ENCODE results near the gene ID4. TPM values are rescaled to one million over a fixed set of nuclear protein-coding genes. Genes with fewer than 3 reads are reported as not detected.

Gene ID4
- total and polyA plus RNA-seq, 2 of the 8 experiments (the other 6 are each of a cell fraction or from before 2014, with no cell fraction given) = 2.0 to 8.3 TPM

DNA sequence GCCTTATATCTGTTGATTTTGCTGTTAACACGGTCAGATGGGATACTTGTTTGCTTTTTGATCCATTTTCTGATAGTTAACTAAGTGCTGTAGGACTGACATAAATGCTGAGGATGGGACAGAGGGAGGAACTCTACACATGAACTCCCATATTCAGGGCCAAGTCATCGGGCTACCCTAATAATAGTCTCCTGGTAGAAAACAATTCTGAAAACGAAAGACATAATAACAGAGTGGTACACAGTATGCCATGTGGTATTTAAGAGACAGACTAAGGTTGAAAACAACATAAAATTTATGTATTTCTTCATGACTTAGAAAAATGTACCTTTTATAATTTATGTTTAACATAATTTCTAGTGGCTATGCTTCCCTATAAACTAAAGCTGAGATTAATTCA lies 12.0 kb downstream of the ID4 start:
- Histone ChIP-seq H3K79me1 (ENCODE audit: low read depth, low read length) (no peaks in the 10 kb centered on the region), H3K14ac (ENCODE audit: insufficient read length) (no peak overlapping the region), H2BK20ac (ENCODE audit: low read length) (no peak overlapping the region), H3K9me3 (ENCODE audit: insufficient read depth in 2 of 2, low read depth in 1 of 2, low read length in 1 of 2) (no peaks in the 10 kb centered on the region), H3K23me2 (ENCODE audit: low read depth, low read length) (no peaks in the 10 kb centered on the region), H4K5ac (ENCODE audit: insufficient read length, low read depth, low read length) (no peak overlapping the region), H3K56ac (replicated peaks; ENCODE audit: insufficient read length, low read depth, low read length) (no peak overlapping the region), H2BK12ac (ENCODE audit: low read depth, low read length) (no peak overlapping the region), H3K79me2 (ENCODE audit: control insufficient read depth in 1 of 2, insufficient read depth in 2 of 2, low read length in 2 of 2) (no peaks in the 10 kb centered on the region), H3K4ac (replicated peaks; ENCODE audit: insufficient read length, low read depth, low read length) (no peak overlapping the region), H3K4me3 (ENCODE audit: extremely low read depth in 1 of 4, insufficient read depth in 2 of 4, low read depth in 3 of 4, low read length in 4 of 4) (no peak overlapping the region), H2AFZ (ENCODE audit: low read length) (no peak overlapping the region), H3K4me1 (replicated peaks in 1 of 4; ENCODE audit: control insufficient read depth in 3 of 4, insufficient read depth in 4 of 4, low read length in 3 of 4) (peaks cover 4 to 8% (median 5%) of the 10 kb centered on the region in 4 experiments; a peak in 6 of 7 replicates), H2AK5ac (ENCODE audit: low read depth, low read length) (no peak overlapping the region), H4K8ac (ENCODE audit: extremely low read depth, insufficient read depth, low read length) (no peak overlapping the region), H3K18ac (ENCODE audit: extremely low read depth, low read length) (no peak overlapping the region), H4K91ac (replicated peaks; ENCODE audit: insufficient read length, low read length) (no peak overlapping the region), H3K27ac (ENCODE audit: low read depth, low read length) (no peak overlapping the region), H3K9ac (replicated peaks in 1 of 4; ENCODE audit: extremely low read depth in 1 of 4, low read depth in 3 of 4, low read length in 3 of 4) (no peak overlapping the region), H4K20me1 (replicated peaks in 1 of 2; ENCODE audit: control insufficient read depth in 1 of 2, insufficient read depth in 2 of 2, low read length in 2 of 2) (no peaks in the 10 kb centered on the region), H3K4me2 (ENCODE audit: insufficient read depth in 1 of 2, low read depth in 2 of 2, low read length in 2 of 2) (no peak overlapping the region), H2BK120ac (replicated peaks; ENCODE audit: low read depth, low read length) (no peak overlapping the region), H3K36me3 (ENCODE audit: control insufficient read depth in 2 of 4, insufficient read depth in 4 of 4, low read length in 3 of 4) (no peaks in the 10 kb centered on the region), H2BK5ac (ENCODE audit: low read depth, low read length) (no peak overlapping the region), H3K23ac (ENCODE audit: insufficient read length) (no peak overlapping the region), H2BK15ac (ENCODE audit: low read length) (no peak overlapping the region), H3K27me3 (replicated peaks in 1 of 4; ENCODE audit: control insufficient read depth in 3 of 4, extremely low read depth in 1 of 4, insufficient read depth in 3 of 4, low read length in 3 of 4) (no peaks in the 10 kb centered on the region)
- DNase-seq (ENCODE audit: low read depth in 1 of 2, low spot score in 2 of 2) = no peak
- FAIRE-seq = no peak
- ChIA-PET CTCF (ENCODE audit: partially characterized antibody) (interaction anchor here (1.4 to 1.7 kb wide), 3 partner anchors 12 to 377 kb away, joined by 3 read pairs; partner anchors contain the start of gene ID4), POLR2A (ENCODE audit: partially characterized antibody) (interaction anchor here (8.0 kb wide), 1 partner anchor 12 kb away, joined by 48 read pairs; the partner anchor contains the start of gene ID4)
- WGBS, 2 experiments (ENCODE audit: extremely low coverage in 1 of 2, insufficient coverage in 1 of 2, insufficient read length in 1 of 2, insufficient replicate concordance in 2 of 2, low coverage in 1 of 2, low lambda C conversion rate in 2 of 2, missing lambda C conversion rate in 1 of 2) = 93% methylated on average over 3 of the region's 3 CpGs; no CpG with 5 or more reads in 1 of the 2 experiments
- TF ChIP-seq NRF1 (IDR thresholded peaks at IDR 0.05; ENCODE audit: low read depth, low read length) (no peak), POLR2AphosphoS5 (IDR thresholded peaks at IDR 0.05; ENCODE audit: low read depth, low read length) (no peak), ZNF274 (IDR thresholded peaks at IDR 0.05; ENCODE audit: borderline replicate concordance, extremely low read depth, low read length) (no peak), PHF8 (conservative IDR thresholded peaks at IDR 0.05; ENCODE audit: low read depth, low read length) (no peak), NANOG (IDR thresholded peaks at IDR 0.05; ENCODE audit: insufficient read depth, low read depth, low read length, poor library complexity, severe bottlenecking) (no peak), TAF1 (IDR thresholded peaks at IDR 0.05; ENCODE audit: low read depth, low read length) (no peak), YY1 (IDR thresholded peaks at IDR 0.05; ENCODE audit: low read depth, low read length) (no peak), JUN (IDR thresholded peaks at IDR 0.05; ENCODE audit: low read depth, low read length) (no peak), RAD21 (IDR thresholded peaks at IDR 0.05 in 1 of 2, conservative IDR thresholded peaks at IDR 0.05 in 1 of 2; ENCODE audit: low read depth in 2 of 2, low read length in 2 of 2) (no peak)
- TF ChIP-seq, protein P1, sequence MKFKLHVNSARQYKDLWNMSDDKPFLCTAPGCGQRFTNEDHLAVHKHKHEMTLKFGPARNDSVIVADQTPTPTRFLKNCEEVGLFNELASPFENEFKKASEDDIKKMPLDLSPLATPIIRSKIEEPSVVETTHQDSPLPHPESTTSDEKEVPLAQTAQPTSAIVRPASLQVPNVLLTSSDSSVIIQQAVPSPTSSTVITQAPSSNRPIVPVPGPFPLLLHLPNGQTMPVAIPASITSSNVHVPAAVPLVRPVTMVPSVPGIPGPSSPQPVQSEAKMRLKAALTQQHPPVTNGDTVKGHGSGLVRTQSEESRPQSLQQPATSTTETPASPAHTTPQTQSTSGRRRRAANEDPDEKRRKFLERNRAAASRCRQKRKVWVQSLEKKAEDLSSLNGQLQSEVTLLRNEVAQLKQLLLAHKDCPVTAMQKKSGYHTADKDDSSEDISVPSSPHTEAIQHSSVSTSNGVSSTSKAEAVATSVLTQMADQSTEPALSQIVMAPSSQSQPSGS (IDR thresholded peaks at IDR 0.05; ENCODE audit: low read length) = no peak
- TF ChIP-seq, protein P2, sequence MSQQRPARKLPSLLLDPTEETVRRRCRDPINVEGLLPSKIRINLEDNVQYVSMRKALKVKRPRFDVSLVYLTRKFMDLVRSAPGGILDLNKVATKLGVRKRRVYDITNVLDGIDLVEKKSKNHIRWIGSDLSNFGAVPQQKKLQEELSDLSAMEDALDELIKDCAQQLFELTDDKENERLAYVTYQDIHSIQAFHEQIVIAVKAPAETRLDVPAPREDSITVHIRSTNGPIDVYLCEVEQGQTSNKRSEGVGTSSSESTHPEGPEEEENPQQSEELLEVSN (IDR thresholded peaks at IDR 0.05) = no peak

Measured in H1 (cell line).